Erythroblast (primary cell): ENCODE results near the gene NCR3LG1.

ENCODE experiments used
- GATA1 ChIP-seq: IDR thresholded peaks from 2 replicates; pipeline ENCODE4 v1.6.1; 2011; ENCODE audit warnings: low read depth, mild to moderate bottlenecking, control low read depth, low read length, moderate library complexity
- POLR2A ChIP-seq: IDR thresholded peaks from 2 replicates; pipeline ENCODE4 v1.6.1; 2011; ENCODE audit warnings: mild to moderate bottlenecking, low read length

DNA sequence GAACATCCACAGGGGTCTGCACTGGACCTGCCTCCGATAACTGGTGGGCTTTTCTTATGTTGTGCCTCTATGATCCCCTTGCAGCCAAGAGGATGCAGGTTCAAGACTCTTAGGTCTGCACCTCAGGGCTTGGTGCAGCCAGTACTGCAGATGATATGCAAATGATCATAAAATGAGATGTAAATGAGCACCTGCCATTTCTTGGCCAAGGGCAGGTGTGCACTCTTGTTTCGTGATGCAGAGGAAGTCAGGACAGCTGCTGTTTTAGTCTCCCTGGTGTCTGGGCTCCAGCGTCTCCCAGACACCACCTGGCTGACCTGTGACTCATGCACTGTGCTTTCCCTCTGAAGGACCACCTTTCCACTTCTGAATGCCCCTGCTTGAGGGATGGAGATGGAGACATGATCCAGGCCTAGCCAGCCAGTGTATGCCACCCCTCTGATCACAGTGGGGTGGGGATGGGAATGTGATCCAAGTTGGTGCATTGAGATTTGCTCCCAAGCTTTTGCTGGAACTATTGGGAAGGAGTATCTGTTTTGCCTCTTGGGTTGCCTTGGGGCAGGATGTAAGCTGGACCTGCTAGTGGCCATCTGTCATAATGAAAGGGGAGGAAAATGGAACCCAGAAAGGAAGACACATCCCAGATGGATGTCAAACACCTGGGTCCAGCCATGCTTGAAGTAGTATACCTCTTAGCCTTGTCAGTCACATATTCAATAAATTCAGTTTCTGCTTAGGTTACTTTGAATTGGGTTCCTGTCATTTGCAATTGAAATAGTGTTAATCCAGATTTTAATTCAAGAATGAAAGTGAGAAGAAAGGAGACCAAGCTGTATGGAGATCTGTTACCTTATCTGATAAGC, 40.1 kb downstream of the NCR3LG1 start:
- no peak for TF ChIP-seq POLR2A
- TF ChIP-seq GATA1: no peak
